ENCODE measurements around the gene MAMDC4. TPM values are rescaled to one million over a fixed set of nuclear protein-coding genes. Genes with fewer than 3 reads are reported as not detected.

The MAMDC4 gene
- total and polyA plus RNA-seq, 2 of the 8 experiments (the other 6 are each of a cell fraction or from before 2014, with no cell fraction given) = 3.1 to 4.5 TPM

DNA sequence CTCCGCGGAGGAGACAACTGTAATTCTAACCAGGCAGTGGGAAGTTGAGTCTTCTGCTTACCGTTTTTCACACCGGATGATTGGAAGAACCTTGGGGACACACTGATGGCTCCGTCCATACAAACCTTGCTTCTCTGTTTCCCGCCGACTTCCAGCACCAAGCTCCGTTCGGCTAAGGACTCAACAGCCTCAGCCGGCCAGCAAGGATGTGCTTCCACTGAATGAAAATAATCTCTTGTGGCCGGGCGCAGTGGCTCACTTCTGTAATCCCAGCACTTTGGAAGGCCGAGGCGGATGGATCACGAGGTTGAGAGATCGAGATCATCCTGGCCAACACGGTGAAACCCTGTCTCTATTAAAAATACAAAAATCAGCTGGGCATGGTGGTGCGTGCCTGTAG is 15.8 kb downstream of the MAMDC4 start:
- 95% methylated on average over 18 of the region's 18 CpGs; no CpG with 5 or more reads in 1 of the 2 experiments for WGBS, 2 experiments (ENCODE audit: extremely low coverage in 1 of 2, insufficient coverage in 1 of 2, insufficient read length in 1 of 2, insufficient replicate concordance in 2 of 2, low coverage in 1 of 2, low lambda C conversion rate in 2 of 2, missing lambda C conversion rate in 1 of 2)
- DNase-seq (ENCODE audit: low read depth in 1 of 2, low spot score in 2 of 2) (no peak), FAIRE-seq (no peak)
- Histone ChIP-seq H3K4me2 (ENCODE audit: insufficient read depth in 1 of 2, low read depth in 2 of 2, low read length in 2 of 2) (no peak overlapping the region), H3K18ac (ENCODE audit: extremely low read depth, low read length) (no peak overlapping the region), H4K91ac (replicated peaks; ENCODE audit: insufficient read length, low read length) (no peak overlapping the region), H2BK5ac (ENCODE audit: low read depth, low read length) (no peak overlapping the region), H4K20me1 (replicated peaks in 1 of 2; ENCODE audit: control insufficient read depth in 1 of 2, insufficient read depth in 2 of 2, low read length in 2 of 2) (peaks cover 7 to 17% of the 10 kb centered on the region in 2 experiments), H3K9ac (replicated peaks in 1 of 4; ENCODE audit: extremely low read depth in 1 of 4, low read depth in 3 of 4, low read length in 3 of 4) (no peak overlapping the region), H2BK20ac (ENCODE audit: low read length) (no peak overlapping the region), H2BK15ac (ENCODE audit: low read length) (no peak overlapping the region), H2AFZ (ENCODE audit: low read length) (no peak overlapping the region), H2BK120ac (replicated peaks; ENCODE audit: low read depth, low read length) (no peak overlapping the region), H3K4me1 (replicated peaks in 1 of 4; ENCODE audit: control insufficient read depth in 3 of 4, insufficient read depth in 4 of 4, low read length in 3 of 4) (peaks cover 0 to 6% (median 5%) of the 10 kb centered on the region in 4 experiments; a peak in 5 of 7 replicates), H3K79me2 (ENCODE audit: control insufficient read depth in 1 of 2, insufficient read depth in 2 of 2, low read length in 2 of 2) (peaks cover 5 to 17% of the 10 kb centered on the region in 2 experiments; a peak in 3 of 4 replicates), H3K27me3 (replicated peaks in 1 of 4; ENCODE audit: control insufficient read depth in 3 of 4, extremely low read depth in 1 of 4, insufficient read depth in 3 of 4, low read length in 3 of 4) (no peaks in the 10 kb centered on the region), H3K14ac (ENCODE audit: insufficient read length) (no peak overlapping the region), H4K8ac (ENCODE audit: extremely low read depth, insufficient read depth, low read length) (no peak overlapping the region), H2BK12ac (ENCODE audit: low read depth, low read length) (no peak overlapping the region), H3K4ac (replicated peaks; ENCODE audit: insufficient read length, low read depth, low read length) (no peak overlapping the region), H4K5ac (ENCODE audit: insufficient read length, low read depth, low read length) (no peak overlapping the region), H2AK5ac (ENCODE audit: low read depth, low read length) (no peak overlapping the region), H3K23me2 (ENCODE audit: low read depth, low read length) (peaks cover 5% of the 10 kb centered on the region; the same call in 1 of the 2 replicates), H3K56ac (replicated peaks; ENCODE audit: insufficient read length, low read depth, low read length) (no peak overlapping the region), H3K4me3 (ENCODE audit: extremely low read depth in 1 of 4, insufficient read depth in 2 of 4, low read depth in 3 of 4, low read length in 4 of 4) (no peak overlapping the region), H3K9me3 (ENCODE audit: insufficient read depth in 2 of 2, low read depth in 1 of 2, low read length in 1 of 2) (peaks cover 29 to 33% of the 10 kb centered on the region in 2 experiments), H3K36me3 (ENCODE audit: control insufficient read depth in 2 of 4, insufficient read depth in 4 of 4, low read length in 3 of 4) (peaks cover 7 to 15% (median 11%) of the 10 kb centered on the region in 4 experiments), H3K23ac (ENCODE audit: insufficient read length) (no peak overlapping the region), H3K79me1 (ENCODE audit: low read depth, low read length) (peaks cover 10% of the 10 kb centered on the region), H3K27ac (ENCODE audit: low read depth, low read length) (no peak overlapping the region)
- ChIA-PET CTCF (ENCODE audit: partially characterized antibody) (interaction anchor here (0.8 to 1.1 kb wide), 2 partner anchors 25 to 26 kb away, joined by 3 to 4 read pairs; partner anchors contain the start of gene AJM1), POLR2A (ENCODE audit: partially characterized antibody) (interaction anchor here (1.0 to 3.5 kb wide), 5 partner anchors 9 to 20 kb away, joined by 3 to 12 read pairs (median 5); no protein-coding TSS in a partner anchor)
- no peak for TF ChIP-seq SIN3A (conservative IDR thresholded peaks at IDR 0.05 in 1 of 2, IDR thresholded peaks at IDR 0.05 in 1 of 2; ENCODE audit: low read depth in 1 of 2, low read length in 2 of 2)
- TF ChIP-seq BRCA1 (IDR thresholded peaks at IDR 0.05; ENCODE audit: low read depth, low read length) = no peak
- TF ChIP-seq KDM4A (IDR thresholded peaks at IDR 0.05; ENCODE audit: low read depth, low read length, severe bottlenecking) = no peak
- no peak for TF ChIP-seq TEAD4 (IDR thresholded peaks at IDR 0.05; ENCODE audit: low read depth, low read length)
- no peak for TF ChIP-seq CHD2 (IDR thresholded peaks at IDR 0.05; ENCODE audit: low read length)
- TF ChIP-seq, protein P1, sequence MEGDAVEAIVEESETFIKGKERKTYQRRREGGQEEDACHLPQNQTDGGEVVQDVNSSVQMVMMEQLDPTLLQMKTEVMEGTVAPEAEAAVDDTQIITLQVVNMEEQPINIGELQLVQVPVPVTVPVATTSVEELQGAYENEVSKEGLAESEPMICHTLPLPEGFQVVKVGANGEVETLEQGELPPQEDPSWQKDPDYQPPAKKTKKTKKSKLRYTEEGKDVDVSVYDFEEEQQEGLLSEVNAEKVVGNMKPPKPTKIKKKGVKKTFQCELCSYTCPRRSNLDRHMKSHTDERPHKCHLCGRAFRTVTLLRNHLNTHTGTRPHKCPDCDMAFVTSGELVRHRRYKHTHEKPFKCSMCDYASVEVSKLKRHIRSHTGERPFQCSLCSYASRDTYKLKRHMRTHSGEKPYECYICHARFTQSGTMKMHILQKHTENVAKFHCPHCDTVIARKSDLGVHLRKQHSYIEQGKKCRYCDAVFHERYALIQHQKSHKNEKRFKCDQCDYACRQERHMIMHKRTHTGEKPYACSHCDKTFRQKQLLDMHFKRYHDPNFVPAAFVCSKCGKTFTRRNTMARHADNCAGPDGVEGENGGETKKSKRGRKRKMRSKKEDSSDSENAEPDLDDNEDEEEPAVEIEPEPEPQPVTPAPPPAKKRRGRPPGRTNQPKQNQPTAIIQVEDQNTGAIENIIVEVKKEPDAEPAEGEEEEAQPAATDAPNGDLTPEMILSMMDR (IDR thresholded peaks at IDR 0.05; ENCODE audit: control extremely low read depth in 1 of 3, insufficient read depth in 1 of 3, low read depth in 1 of 3, low read length in 3 of 3) = no peak
- TF ChIP-seq POU5F1 (IDR thresholded peaks at IDR 0.05; ENCODE audit: low read depth, low read length) = no peak
- TF ChIP-seq NRF1 (IDR thresholded peaks at IDR 0.05; ENCODE audit: low read depth, low read length) = no peak
- no peak for TF ChIP-seq MAFK (IDR thresholded peaks at IDR 0.05; ENCODE audit: low read depth, low read length)
- no peak for TF ChIP-seq PHF8 (conservative IDR thresholded peaks at IDR 0.05; ENCODE audit: low read depth, low read length)
- no peak for TF ChIP-seq HDAC2 (IDR thresholded peaks at IDR 0.05; ENCODE audit: borderline replicate concordance in 1 of 2, low read depth in 2 of 2, low read length in 2 of 2)

All from H1 (cell line).